Smooth muscle cell (in vitro differentiated cells): ENCODE data around the gene ITGA4. TPM values are rescaled to one million over a fixed set of nuclear protein-coding genes. Genes with fewer than 3 reads are reported as not detected.

Source experiments
- DNase-seq: peaks from one replicate; lab custom pipeline; 2025; ENCODE audit not compliant: unreplicated experiment; lab: John Stamatoyannopoulos, UW
- H2AFZ ChIP-seq: fragments of 200-600 bp; sonication (generic); 2 replicates; pipeline ENCODE4 v1.6.0; 2016; ENCODE audit warnings: antibody characterized with exemption, low read depth, mild to moderate bottlenecking
- H3F3A ChIP-seq: fragments of 200-600 bp; sonication (generic); 2 replicates; pipeline ENCODE4 v1.6.0; 2017; ENCODE audit warnings: antibody characterized with exemption, low read depth
- H3K27ac ChIP-seq: fragments of 200-600 bp; sonication (generic); 2 replicates; pipeline ENCODE4 v1.5.1; 2016; ENCODE audit warnings: low read depth, mild to moderate bottlenecking
- H3K27me3 ChIP-seq: fragments of 200-600 bp; sonication (generic); 2 replicates; pipeline ENCODE4 v1.6.1; 2016; ENCODE audit warnings: low read depth, mild to moderate bottlenecking
- H3K36me3 ChIP-seq: fragments of 200-600 bp; sonication (generic); 2 replicates; pipeline ENCODE4 v1.5.1; 2016; ENCODE audit warnings: low read depth
- H3K4me1 ChIP-seq: fragments of 200-600 bp; sonication (generic); 2 replicates; pipeline ENCODE4 v1.5.1; 2016; ENCODE audit warnings: low read depth
- H3K4me2 ChIP-seq: fragments of 200-600 bp; sonication (generic); 2 replicates; pipeline ENCODE4 v1.6.0; 2016; ENCODE audit warnings: mild to moderate bottlenecking
- H3K4me3 ChIP-seq: fragments of 200-600 bp; sonication (generic); 2 replicates; pipeline ENCODE4 v1.5.1; 2016; ENCODE audit warnings: mild to moderate bottlenecking
- H3K79me2 ChIP-seq: fragments of 200-600 bp; sonication (generic); 2 replicates; pipeline ENCODE4 v1.6.0; 2016; ENCODE audit warnings: low read depth, mild to moderate bottlenecking
- H3K9ac ChIP-seq: fragments of 200-600 bp; sonication (generic); 2 replicates; pipeline ENCODE4 v1.6.0; 2016; ENCODE audit warnings: low read depth
- H3K9me3 ChIP-seq: fragments of 200-600 bp; sonication (generic); replicated peaks from 2 replicates; pipeline ENCODE4 v1.5.1; 2016; ENCODE audit warnings: low read depth
- H4K20me1 ChIP-seq: fragments of 200-600 bp; sonication (generic); 2 replicates; pipeline ENCODE4 v1.6.0; 2016; ENCODE audit warnings: low read depth
- WGBS: methylation state at CpG from one replicate; pipeline ENCODE4 v1.1.7; 2016; ENCODE audit warnings: low lambda C conversion rate; 5-methylcytosine and 5-hydroxymethylcytosine counted together
- polyA plus RNA-seq: library from polyadenylated mRNA; unstranded; fragments of >200 nt; fragmentation: Nextera tagmentation; extraction: Ambion mirVana; gene quantifications from 2 replicates; pipeline ENCODE4 v1.2.1, GENCODE V29; 2016
- total RNA-seq: library from RNA; depleted of rRNA; stranded (reverse); fragments of >200 nt; gene quantifications from 2 replicates; pipeline ENCODE4 v1.2.3, GENCODE V29; 2014
- TF ChIP-seq, protein P1 (sequence below): fragments of 200-600 bp; sonication (generic); IDR thresholded peaks from 2 replicates; pipeline ENCODE4 v1.5.1; 2017; ENCODE audit warnings: borderline replicate concordance, mild to moderate bottlenecking, antibody characterized with exemption; ENCODE audit not compliant: insufficient read depth, poor library complexity, severe bottlenecking

The ITGA4 gene
- total and polyA plus RNA-seq, 2 experiments from 2014 or later: 7.1 to 16.3 TPM

GRCh38 chr2:181461056-181461997 is 4.1 kb downstream of the ITGA4 start:
- Histone ChIP-seq H3F3A (no peaks in the 10 kb centered on the region), H3K9me3 (no peaks in the 10 kb centered on the region), H4K20me1 (no peaks in the 10 kb centered on the region), H3K79me2 (peaks cover 2% of the 10 kb centered on the region), H3K27me3 (no peaks in the 10 kb centered on the region), H3K9ac (no peak overlapping the region), H3K27ac (no peak overlapping the region), H3K4me2 (no peak overlapping the region), H3K4me3 (no peak overlapping the region), H3K4me1 (peaks cover 10% of the 10 kb centered on the region), H3K36me3 (no peaks in the 10 kb centered on the region), H2AFZ (no peak overlapping the region)
- WGBS: 86% methylated on average over 7 of the region's 7 CpGs
- TF ChIP-seq, protein P1, sequence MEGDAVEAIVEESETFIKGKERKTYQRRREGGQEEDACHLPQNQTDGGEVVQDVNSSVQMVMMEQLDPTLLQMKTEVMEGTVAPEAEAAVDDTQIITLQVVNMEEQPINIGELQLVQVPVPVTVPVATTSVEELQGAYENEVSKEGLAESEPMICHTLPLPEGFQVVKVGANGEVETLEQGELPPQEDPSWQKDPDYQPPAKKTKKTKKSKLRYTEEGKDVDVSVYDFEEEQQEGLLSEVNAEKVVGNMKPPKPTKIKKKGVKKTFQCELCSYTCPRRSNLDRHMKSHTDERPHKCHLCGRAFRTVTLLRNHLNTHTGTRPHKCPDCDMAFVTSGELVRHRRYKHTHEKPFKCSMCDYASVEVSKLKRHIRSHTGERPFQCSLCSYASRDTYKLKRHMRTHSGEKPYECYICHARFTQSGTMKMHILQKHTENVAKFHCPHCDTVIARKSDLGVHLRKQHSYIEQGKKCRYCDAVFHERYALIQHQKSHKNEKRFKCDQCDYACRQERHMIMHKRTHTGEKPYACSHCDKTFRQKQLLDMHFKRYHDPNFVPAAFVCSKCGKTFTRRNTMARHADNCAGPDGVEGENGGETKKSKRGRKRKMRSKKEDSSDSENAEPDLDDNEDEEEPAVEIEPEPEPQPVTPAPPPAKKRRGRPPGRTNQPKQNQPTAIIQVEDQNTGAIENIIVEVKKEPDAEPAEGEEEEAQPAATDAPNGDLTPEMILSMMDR: no peak
- no peak for DNase-seq

- Histone ChIP-seq H3K79me2 (peaks cover 9% of the 10 kb centered on the region), H3K27ac (no peak overlapping the region), H3K4me3 (no peak overlapping the region), H3K9me3 (no peaks in the 10 kb centered on the region), H3K27me3 (no peaks in the 10 kb centered on the region), H4K20me1 (no peaks in the 10 kb centered on the region), H3K9ac (no peak overlapping the region), H3F3A (no peaks in the 10 kb centered on the region), H2AFZ (no peak overlapping the region), H3K4me2 (no peak overlapping the region), H3K4me1 (peaks cover 5% of the 10 kb centered on the region), H3K36me3 (no peaks in the 10 kb centered on the region)
- TF ChIP-seq, protein P1: no peak
- 97% methylated on average over 1 of the region's 1 CpG for WGBS
- DNase-seq: no peak
These were observed 4.8 kb downstream of the ITGA4 start for GRCh38 chr2:181462033-181462432.

DNA sequence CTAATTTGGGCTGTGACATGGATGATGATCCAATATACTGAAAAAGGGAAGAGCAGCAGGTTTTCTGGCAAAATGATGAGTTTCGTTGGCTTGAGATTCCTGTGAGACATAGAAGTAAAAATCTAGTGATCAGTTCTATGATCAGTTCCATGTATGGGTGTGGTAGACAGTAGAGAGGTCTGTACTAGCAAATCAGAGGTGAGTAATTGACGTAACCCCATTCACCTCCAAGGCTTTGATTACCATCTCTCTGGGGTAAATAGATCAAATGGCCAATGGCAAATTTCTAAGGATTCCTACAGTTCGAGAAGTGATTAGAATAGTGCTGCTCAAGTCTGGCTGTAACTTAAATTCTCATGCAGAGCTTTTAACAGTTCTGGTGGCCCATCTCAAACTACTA is 6.4 kb downstream of the ITGA4 start:
- WGBS: 91% methylated on average over 3 of the region's 3 CpGs
- no peak for DNase-seq
- H3F3A ChIP-seq: no peaks in the 10 kb centered on the region

More for the DNA sequence above, 6.4 kb downstream of the ITGA4 start:
- H3K4me3 ChIP-seq: no peak overlapping the region
- no peak overlapping the region for H2AFZ ChIP-seq
- H3K4me1 ChIP-seq: no peaks in the 10 kb centered on the region
- H4K20me1 ChIP-seq: no peaks in the 10 kb centered on the region
- H3K4me2 ChIP-seq: no peak overlapping the region
- no peaks in the 10 kb centered on the region for H3K9me3 ChIP-seq
- no peaks in the 10 kb centered on the region for H3K27me3 ChIP-seq
- TF ChIP-seq, protein P1: no peak
- no peaks in the 10 kb centered on the region for H3K36me3 ChIP-seq
- peaks cover 10% of the 10 kb centered on the region for H3K79me2 ChIP-seq
- H3K27ac ChIP-seq: no peak overlapping the region
- no peak overlapping the region for H3K9ac ChIP-seq
